ENCODE results near the gene COL27A1.

Gene COL27A1

GRCh38 chr9:114223564-114224246, 68.4 kb downstream of the COL27A1 start:
- DNase-seq, result no peak

- no peak for DNase-seq
Observed at GRCh38 chr9:114224247-114224610, 68.9 kb downstream of the COL27A1 start.

- peak in 5 of 56 donors; percentile 4 to 21 (median 15) for DNase-seq
Observed at GRCh38 chr9:114225561-114226212, 70.3 kb downstream of the COL27A1 start.

GRCh38 chr9:114226246-114227055, 71.1 kb downstream of the COL27A1 start:
- no peak for DNase-seq

- DNase-seq, result no peak
Observed at GRCh38 chr9:114227288-114228015, 72.1 kb downstream of the COL27A1 start.

GRCh38 chr9:114228016-114228808, 72.9 kb downstream of the COL27A1 start:
- no peak for DNase-seq

- DNase-seq, result peak in 8 of 56 donors; percentile 7 to 30 (median 18)
Observed at GRCh38 chr9:114229295-114229694, 74.0 kb downstream of the COL27A1 start.

GRCh38 chr9:114230068-114230467, 74.7 kb downstream of the COL27A1 start:
- no peak for DNase-seq

GRCh38 chr9:114231273-114231672, 75.9 kb downstream of the COL27A1 start:
- no peak for DNase-seq

GRCh38 chr9:114231719-114232449, 76.5 kb downstream of the COL27A1 start:
- DNase-seq, result no peak

- peak in 3 of 56 donors; percentile 6 to 10 (median 6) for DNase-seq
Observed at GRCh38 chr9:114233491-114234185, 78.3 kb downstream of the COL27A1 start.

- no peak for DNase-seq
Observed at GRCh38 chr9:114235033-114235661, 79.8 kb downstream of the COL27A1 start.

GRCh38 chr9:114236391-114237138, 81.2 kb downstream of the COL27A1 start:
- DNase-seq, result no peak

- no peak for DNase-seq
Observed at GRCh38 chr9:114237247-114237646, 81.9 kb downstream of the COL27A1 start.

- DNase-seq, result no peak
Observed at GRCh38 chr9:114237781-114238180, 82.4 kb downstream of the COL27A1 start.

- no peak for DNase-seq
Observed at GRCh38 chr9:114238472-114238871, 83.1 kb downstream of the COL27A1 start.

GRCh38 chr9:114238891-114239875, 83.8 kb downstream of the COL27A1 start:
- peak in 16 of 56 donors; percentile 2 to 43 (median 20) for DNase-seq

All from amygdala (tissue), 56 donors.